ACC112 (cell line): ENCODE measurements around the gene NRG3.

ENCODE experiments used
- H2AFZ ChIP-seq: fragments of 200-600 bp; sonication (generic); one replicate; pipeline ENCODE4 v1.6.0; 2017; ENCODE audit warnings: antibody characterized with exemption, low read length; ENCODE audit not compliant: unreplicated experiment
- H3K27ac ChIP-seq: fragments of 200-600 bp; sonication (generic); 2 replicates; pipeline ENCODE4 v1.5.1; 2014; ENCODE audit warnings: low read depth, mild to moderate bottlenecking, antibody characterized with exemption, low read length, moderate library complexity
- H3K27me3 ChIP-seq: fragments of 200-600 bp; sonication (generic); 2 replicates; pipeline ENCODE4 v1.6.1; 2014; ENCODE audit warnings: mild to moderate bottlenecking, antibody characterized with exemption, low read length, moderate library complexity, mixed read lengths; ENCODE audit not compliant: insufficient read depth
- H3K36me3 ChIP-seq: fragments of 200-600 bp; sonication (generic); 2 replicates; pipeline ENCODE4 v1.6.1; 2016; ENCODE audit warnings: mild to moderate bottlenecking, antibody characterized with exemption, low read length, moderate library complexity, mixed read lengths; ENCODE audit not compliant: insufficient read depth
- H3K4me1 ChIP-seq: fragments of 200-600 bp; sonication (generic); one replicate; pipeline ENCODE4 v1.6.1; 2016; ENCODE audit warnings: low read length, mixed read lengths; ENCODE audit not compliant: insufficient read depth, unreplicated experiment, control insufficient read depth
- H3K4me3 ChIP-seq: fragments of 200-600 bp; sonication (generic); 2 replicates; pipeline ENCODE4 v1.5.1; 2014; ENCODE audit warnings: mild to moderate bottlenecking, low read depth, low read length
- H3K79me2 ChIP-seq: fragments of 200-600 bp; sonication (generic); one replicate; pipeline ENCODE4 v1.6.0; 2016; ENCODE audit warnings: low read length; ENCODE audit not compliant: control insufficient read depth, unreplicated experiment, insufficient read depth

The NRG3 gene

GRCh38 chr10:82757901-82758300 lies 882.9 kb downstream of the NRG3 start:
- no peaks in the 10 kb centered on the region for H3K36me3 ChIP-seq
- no peaks in the 10 kb centered on the region for H3K27me3 ChIP-seq
- H3K4me3 ChIP-seq, result no peak overlapping the region
- H2AFZ ChIP-seq, result no peak overlapping the region
- H3K4me1 ChIP-seq, result no peaks in the 10 kb centered on the region
- H3K27ac ChIP-seq, result no peak overlapping the region
- H3K79me2 ChIP-seq, result no peaks in the 10 kb centered on the region

- Histone ChIP-seq H2AFZ (no peak overlapping the region), H3K27me3 (no peaks in the 10 kb centered on the region), H3K27ac (no peak overlapping the region), H3K4me3 (no peak overlapping the region), H3K36me3 (no peaks in the 10 kb centered on the region), H3K4me1 (no peaks in the 10 kb centered on the region), H3K79me2 (no peaks in the 10 kb centered on the region)
Measured at GRCh38 chr10:82759050-82759449, 884.1 kb downstream of the NRG3 start.

DNA sequence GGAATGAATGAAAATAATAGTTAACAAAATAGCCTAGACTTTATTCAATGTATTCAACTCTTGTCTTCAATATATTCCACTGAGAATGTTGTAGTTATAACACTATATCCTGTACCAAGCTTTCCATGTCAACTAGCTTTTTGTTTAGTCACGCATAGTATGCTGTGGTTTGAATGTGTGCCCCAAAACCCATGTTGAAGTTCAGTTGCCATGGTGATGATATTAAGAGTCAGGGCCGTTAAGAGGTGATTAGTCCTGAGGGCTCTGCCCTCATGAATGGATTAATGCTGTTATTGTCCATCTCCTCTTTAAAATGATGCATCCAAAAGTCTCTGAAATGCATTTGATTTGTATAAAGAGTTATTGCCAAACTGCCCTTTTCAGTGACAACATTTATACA lies 887.6 kb downstream of the NRG3 start:
- Histone ChIP-seq H3K36me3 (no peaks in the 10 kb centered on the region), H3K4me3 (no peak overlapping the region), H3K27ac (no peak overlapping the region), H2AFZ (no peak overlapping the region), H3K79me2 (no peaks in the 10 kb centered on the region), H3K27me3 (no peaks in the 10 kb centered on the region), H3K4me1 (no peaks in the 10 kb centered on the region)

DNA sequence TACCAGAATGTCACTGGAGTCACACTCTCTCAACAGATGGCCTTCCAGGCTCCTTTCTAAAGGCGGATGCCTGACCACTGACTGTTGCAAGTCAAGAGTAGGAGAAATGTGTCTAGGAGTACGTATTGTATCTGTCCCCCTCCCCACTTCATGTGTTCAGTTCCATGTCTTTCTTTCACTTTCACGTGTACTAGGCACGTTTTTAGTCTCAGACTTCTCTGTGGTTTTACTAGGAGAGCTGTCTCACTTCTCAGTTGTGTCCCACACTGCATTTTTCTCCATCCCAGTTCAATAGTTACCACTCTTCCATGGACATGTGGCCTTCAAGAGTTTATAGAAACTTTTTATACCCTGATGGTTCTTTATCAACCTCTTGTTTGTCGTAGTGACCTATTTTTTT lies 893.0 kb downstream of the NRG3 start:
- H3K4me3 ChIP-seq, result no peak overlapping the region
- no peaks in the 10 kb centered on the region for H3K36me3 ChIP-seq
- H3K4me1 ChIP-seq, result no peaks in the 10 kb centered on the region
- H3K27ac ChIP-seq, result no peak overlapping the region
- H3K79me2 ChIP-seq, result no peaks in the 10 kb centered on the region
- H3K27me3 ChIP-seq, result no peaks in the 10 kb centered on the region
- no peak overlapping the region for H2AFZ ChIP-seq

DNA sequence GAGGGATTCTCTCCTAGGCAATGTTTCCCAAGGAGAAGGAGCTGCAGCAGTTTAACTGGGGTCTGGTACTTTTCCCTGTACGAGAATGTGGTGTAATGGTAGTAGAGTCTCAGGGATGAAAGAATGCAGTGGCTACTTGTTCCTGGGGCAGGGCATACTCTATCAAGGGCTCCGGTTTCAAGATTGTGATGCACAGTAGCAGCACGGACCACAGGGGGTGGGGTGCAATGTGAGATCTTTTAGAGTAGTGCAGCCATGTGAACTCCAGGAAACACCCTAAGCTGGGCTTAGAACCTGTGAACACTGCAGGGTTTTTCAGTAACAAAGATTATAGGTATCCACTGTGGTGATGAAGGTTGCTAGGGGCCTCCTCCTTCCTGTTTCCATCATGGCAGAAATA lies 903.9 kb downstream of the NRG3 start:
- Histone ChIP-seq H3K36me3 (no peaks in the 10 kb centered on the region), H3K4me3 (no peak overlapping the region), H2AFZ (no peak overlapping the region), H3K4me1 (no peaks in the 10 kb centered on the region), H3K27me3 (no peaks in the 10 kb centered on the region), H3K27ac (no peak overlapping the region), H3K79me2 (no peaks in the 10 kb centered on the region)

GRCh38 chr10:82796510-82796909 lies 921.5 kb downstream of the NRG3 start:
- H3K27me3 ChIP-seq, result no peaks in the 10 kb centered on the region
- H2AFZ ChIP-seq, result no peak overlapping the region
- no peak overlapping the region for H3K4me3 ChIP-seq
- no peaks in the 10 kb centered on the region for H3K36me3 ChIP-seq
- H3K79me2 ChIP-seq, result no peaks in the 10 kb centered on the region
- H3K27ac ChIP-seq, result no peak overlapping the region
- H3K4me1 ChIP-seq, result no peaks in the 10 kb centered on the region

DNA sequence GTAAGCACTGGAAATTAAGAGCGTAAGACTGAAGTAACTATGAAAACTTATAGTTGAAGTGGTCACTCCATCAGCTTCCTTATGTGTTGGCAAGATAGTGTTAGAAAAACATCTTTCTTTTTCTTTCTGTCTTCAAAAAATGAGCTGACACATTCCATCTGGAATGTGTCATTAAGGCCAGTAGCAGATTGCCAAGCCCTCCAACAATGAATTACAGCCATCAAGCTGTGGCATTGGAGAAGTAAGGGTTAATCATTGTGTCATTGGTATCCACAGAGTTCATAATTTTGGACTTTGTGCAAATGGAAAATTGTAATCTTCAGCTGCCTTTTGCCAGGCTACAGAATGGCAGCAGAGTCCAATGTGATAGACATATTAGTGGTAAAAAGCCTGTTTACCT lies 926.3 kb downstream of the NRG3 start:
- Histone ChIP-seq H3K79me2 (no peaks in the 10 kb centered on the region), H3K4me3 (no peak overlapping the region)

GRCh38 chr10:82811621-82812020 lies 936.6 kb downstream of the NRG3 start:
- Histone ChIP-seq H3K79me2 (no peaks in the 10 kb centered on the region), H3K4me1 (no peaks in the 10 kb centered on the region), H2AFZ (no peak overlapping the region), H3K4me3 (no peak overlapping the region), H3K27me3 (no peaks in the 10 kb centered on the region), H3K27ac (no peak overlapping the region), H3K36me3 (no peaks in the 10 kb centered on the region)

More for the DNA sequence above, 926.3 kb downstream of the NRG3 start:
- Histone ChIP-seq H2AFZ (no peak overlapping the region), H3K27ac (no peak overlapping the region), H3K27me3 (no peaks in the 10 kb centered on the region), H3K4me1 (no peaks in the 10 kb centered on the region), H3K36me3 (no peaks in the 10 kb centered on the region)

DNA sequence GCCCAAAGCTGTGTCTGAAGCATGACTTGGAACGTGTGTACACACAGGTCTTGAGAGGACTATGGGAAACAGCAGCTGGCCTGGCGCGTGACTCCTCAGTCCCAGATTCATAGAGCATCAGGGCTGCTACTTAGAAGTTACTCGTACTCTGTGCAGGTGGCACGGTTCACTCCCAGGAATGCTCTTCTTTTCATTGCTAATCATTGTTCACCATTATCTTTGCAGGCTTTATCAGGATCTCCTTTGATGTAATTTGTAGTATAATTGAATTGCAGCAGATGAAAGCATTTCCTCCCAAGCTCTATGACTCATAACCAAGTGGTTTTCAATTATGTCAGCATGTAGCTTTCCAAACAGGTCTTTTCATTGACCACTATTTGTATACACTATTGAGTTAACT lies 938.9 kb downstream of the NRG3 start:
- Histone ChIP-seq H2AFZ (no peak overlapping the region), H3K36me3 (no peaks in the 10 kb centered on the region), H3K4me3 (no peak overlapping the region), H3K27ac (no peak overlapping the region), H3K27me3 (no peaks in the 10 kb centered on the region), H3K79me2 (no peaks in the 10 kb centered on the region), H3K4me1 (no peaks in the 10 kb centered on the region)

DNA sequence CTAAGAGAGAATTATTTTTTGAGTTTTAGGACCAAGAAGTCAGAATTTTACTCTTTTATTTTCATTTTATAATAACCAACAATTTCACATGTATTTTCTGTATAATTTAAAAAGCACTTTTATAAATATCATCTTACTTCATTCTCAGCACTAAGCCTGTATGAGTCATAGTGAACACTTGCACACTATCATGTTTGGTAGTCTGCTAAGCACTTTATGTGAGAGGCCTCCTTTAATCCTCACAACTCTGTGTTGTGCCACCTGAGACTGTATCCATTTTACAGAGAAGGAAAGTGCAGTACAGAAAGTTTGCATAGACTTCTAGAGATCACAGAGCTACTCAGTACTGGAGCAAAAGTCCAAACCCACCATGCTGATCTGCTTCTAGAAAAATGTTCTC lies 939.6 kb downstream of the NRG3 start:
- H3K4me1 ChIP-seq, result no peaks in the 10 kb centered on the region
- no peak overlapping the region for H3K4me3 ChIP-seq
- no peak overlapping the region for H3K27ac ChIP-seq
- no peak overlapping the region for H2AFZ ChIP-seq
- H3K27me3 ChIP-seq, result no peaks in the 10 kb centered on the region
- H3K79me2 ChIP-seq, result no peaks in the 10 kb centered on the region
- H3K36me3 ChIP-seq, result no peaks in the 10 kb centered on the region

DNA sequence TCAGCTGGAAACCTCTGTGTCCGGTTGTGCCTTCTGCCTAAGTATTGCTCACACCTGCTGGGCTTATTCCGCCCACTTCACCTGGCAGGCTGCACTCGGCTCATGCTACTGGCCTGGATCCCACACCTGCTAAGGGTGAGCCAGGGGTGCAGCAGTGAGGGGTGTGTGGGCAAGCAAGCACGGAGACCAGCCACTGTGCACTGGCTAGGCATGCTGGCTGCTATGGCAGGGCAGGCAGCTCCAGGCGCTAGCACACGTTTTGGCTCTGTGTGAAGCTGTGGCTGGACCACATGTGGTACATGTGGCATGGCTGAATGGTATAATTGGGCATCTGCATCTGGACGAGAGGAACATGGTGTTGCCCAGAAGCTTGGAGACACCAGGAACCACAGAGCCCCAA lies 940.7 kb downstream of the NRG3 start:
- no peak overlapping the region for H2AFZ ChIP-seq
- no peak overlapping the region for H3K27ac ChIP-seq
- H3K79me2 ChIP-seq, result no peaks in the 10 kb centered on the region
- H3K36me3 ChIP-seq, result no peaks in the 10 kb centered on the region
- H3K4me1 ChIP-seq, result no peaks in the 10 kb centered on the region
- no peak overlapping the region for H3K4me3 ChIP-seq
- no peaks in the 10 kb centered on the region for H3K27me3 ChIP-seq
